GM15510 (cell line): ENCODE results near the gene ADRA2C.

Experiments
- POLR2A ChIP-seq: IDR thresholded peaks from 3 replicates; pipeline ENCODE4 v1.6.1; 2011; ENCODE audit warnings: borderline replicate concordance; ENCODE audit not compliant: insufficient read length; ENCODE audit errors: extremely low read depth

Gene ADRA2C

DNA sequence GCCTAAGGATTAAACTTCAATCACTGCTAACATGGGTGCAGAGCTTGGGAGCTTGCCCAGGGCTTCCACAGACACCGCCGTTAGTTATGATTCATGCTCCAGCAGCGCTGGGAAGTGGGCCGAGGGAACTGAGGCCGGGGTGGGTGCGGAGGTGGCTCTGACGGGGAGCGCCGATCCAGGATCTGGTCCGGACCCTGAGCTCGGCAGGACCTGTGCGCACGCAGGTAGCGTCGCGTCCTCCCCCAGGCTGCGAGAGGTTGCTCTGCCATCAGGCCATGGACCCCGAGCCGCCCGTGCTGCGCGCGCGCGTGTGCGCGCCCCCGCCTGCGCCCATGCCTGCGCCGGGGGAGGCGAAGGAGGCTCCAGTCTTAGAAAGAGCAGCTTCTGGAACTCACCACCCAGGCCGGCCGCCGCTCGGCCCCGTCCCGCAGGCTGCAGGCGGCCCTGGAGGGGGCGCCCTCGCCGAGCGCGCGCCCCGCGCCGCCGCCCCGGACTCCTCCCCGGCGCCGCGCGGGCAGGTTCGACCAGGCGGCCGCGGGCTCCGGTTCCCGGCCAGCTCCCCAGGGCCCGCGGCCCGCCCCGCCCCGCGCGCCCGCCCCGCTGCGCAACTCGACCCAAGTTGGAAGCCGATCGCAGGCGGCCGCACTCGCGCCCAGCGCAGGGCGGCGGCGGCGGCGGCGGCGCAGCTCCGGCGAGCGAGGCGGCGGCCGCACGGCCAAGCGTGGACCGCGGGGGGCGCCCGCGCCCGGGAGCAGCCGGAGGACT, 732 bp upstream of the ADRA2C start:
- no peak for TF ChIP-seq POLR2A

DNA sequence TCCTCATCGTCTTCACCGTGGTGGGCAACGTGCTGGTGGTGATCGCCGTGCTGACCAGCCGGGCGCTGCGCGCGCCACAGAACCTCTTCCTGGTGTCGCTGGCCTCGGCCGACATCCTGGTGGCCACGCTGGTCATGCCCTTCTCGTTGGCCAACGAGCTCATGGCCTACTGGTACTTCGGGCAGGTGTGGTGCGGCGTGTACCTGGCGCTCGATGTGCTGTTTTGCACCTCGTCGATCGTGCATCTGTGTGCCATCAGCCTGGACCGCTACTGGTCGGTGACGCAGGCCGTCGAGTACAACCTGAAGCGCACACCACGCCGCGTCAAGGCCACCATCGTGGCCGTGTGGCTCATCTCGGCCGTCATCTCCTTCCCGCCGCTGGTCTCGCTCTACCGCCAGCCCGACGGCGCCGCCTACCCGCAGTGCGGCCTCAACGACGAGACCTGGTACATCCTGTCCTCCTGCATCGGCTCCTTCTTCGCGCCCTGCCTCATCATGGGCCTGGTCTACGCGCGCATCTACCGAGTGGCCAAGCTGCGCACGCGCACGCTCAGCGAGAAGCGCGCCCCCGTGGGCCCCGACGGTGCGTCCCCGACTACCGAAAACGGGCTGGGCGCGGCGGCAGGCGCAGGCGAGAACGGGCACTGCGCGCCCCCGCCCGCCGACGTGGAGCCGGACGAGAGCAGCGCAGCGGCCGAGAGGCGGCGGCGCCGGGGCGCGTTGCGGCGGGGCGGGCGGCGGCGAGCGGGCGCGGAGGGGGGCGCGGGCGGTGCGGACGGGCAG, 792 bp downstream of the ADRA2C start:
- TF ChIP-seq POLR2A = no peak

DNA sequence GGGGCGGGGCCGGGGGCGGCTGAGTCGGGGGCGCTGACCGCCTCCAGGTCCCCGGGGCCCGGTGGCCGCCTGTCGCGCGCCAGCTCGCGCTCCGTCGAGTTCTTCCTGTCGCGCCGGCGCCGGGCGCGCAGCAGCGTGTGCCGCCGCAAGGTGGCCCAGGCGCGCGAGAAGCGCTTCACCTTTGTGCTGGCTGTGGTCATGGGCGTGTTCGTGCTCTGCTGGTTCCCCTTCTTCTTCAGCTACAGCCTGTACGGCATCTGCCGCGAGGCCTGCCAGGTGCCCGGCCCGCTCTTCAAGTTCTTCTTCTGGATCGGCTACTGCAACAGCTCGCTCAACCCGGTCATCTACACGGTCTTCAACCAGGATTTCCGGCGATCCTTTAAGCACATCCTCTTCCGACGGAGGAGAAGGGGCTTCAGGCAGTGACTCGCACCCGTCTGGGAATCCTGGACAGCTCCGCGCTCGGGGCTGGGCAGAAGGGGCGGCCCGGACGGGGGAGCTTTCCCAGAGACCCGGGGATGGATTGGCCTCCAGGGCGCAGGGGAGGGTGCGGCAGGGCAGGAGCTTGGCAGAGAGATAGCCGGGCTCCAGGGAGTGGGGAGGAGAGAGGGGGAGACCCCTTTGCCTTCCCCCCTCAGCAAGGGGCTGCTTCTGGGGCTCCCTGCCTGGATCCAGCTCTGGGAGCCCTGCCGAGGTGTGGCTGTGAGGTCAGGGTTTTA, 1.5 kb downstream of the ADRA2C start:
- TF ChIP-seq POLR2A = no peak

DNA sequence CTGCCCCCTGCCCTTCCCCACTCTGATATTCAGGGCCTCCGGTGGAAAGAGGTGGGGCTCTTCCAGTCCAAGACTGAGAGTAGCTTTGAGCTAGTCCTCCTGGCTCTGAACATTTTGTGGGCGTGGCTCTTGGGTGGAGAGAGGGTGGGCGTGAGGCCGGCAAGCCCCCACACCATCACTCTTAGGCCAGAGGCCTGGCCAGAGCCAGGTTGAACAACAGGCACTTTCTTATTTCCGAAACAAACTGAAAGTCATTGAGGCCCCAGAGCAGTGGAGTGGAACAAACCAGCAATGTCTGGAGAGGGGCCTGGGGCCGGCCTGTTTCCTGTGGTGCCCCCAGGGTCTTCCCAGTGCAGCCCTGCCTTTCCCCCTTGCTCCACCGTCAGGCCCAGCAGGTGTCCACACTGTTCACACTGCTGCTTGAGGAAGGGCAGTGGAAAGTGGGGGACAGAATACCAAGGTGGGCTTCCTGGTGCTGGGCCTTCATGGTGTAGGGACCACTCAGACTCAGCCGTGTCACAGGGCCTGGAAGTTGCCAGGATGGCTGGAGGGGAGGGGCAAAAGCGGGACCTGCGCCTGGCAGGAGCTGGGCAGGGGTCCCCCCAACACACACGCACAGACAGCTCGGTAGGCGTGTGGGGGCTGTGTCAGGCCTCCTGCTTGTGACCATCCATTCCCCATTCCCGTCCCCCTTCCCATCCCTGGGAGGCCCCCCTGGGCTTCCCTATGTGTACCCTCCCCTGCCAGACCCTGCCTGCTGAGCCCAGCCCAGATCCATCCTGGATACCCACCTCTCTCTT, 2.9 kb downstream of the ADRA2C start:
- TF ChIP-seq POLR2A = no peak

DNA sequence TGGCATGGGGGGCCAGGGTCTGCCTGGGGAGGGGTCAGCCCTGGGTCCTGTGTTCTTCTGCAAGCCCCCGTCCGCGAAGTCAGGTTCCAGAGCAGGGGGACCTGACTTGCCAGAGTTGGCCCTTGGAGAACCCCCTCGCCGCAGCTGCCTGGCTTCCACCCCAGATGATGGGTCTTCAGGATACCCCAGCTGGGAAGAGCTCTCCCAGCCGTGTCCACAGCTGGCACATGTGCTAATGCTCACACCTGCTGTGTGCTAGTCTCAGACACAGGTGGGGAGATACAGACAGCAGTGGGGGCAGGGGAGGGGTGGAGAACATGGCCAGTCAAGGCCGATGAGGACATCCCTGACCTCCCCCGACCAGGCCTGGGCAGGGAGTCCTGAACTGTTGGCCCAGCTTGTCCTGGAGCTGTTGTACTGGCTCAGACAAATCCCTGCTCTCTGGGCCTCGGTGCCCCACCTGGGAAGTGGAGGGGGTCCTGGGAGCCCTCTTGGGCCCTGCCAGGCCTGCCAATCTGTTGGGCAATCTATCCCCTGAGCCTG, 3.5 kb downstream of the ADRA2C start:
- TF ChIP-seq POLR2A = no peak

DNA sequence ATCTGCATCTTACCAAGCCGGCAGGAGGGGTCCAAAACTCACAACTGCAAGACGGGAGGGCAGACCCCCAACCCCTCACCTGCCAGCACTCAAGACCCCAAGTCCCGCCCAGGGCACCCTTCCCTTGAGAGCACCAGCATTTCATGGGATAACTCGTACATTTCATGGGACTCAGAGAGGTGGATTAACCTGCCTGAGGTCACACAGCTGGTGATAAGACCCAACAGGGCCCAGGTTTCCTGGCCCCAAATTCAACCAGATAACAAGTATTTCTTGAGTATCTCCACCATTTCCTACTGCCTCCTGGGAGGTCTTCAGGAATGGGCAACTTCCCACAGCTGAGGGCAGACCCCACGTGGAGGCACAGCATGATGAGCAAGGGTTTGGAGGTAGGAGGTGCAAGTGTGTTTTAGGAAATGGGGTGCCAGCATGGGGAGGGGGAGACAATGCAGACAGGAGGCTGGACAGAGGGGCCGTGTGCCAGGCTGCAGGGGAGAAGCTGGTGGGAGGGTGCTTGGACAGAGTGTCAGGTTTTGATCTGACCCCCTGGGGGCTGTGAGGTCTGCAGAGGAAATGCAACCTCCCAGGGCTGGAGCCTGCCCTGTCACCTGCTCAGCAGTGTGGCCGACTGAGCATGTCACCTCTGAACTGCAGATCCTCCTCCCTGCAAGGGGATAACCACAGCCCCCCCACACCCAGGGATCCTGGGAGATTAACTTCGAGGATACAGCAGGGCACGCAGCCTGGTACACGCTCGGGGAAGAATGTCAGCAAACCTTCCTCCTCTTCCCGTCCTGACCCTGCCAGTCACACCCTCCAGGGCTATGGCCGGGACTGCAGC, 4.4 kb downstream of the ADRA2C start:
- TF ChIP-seq POLR2A = no peak

DNA sequence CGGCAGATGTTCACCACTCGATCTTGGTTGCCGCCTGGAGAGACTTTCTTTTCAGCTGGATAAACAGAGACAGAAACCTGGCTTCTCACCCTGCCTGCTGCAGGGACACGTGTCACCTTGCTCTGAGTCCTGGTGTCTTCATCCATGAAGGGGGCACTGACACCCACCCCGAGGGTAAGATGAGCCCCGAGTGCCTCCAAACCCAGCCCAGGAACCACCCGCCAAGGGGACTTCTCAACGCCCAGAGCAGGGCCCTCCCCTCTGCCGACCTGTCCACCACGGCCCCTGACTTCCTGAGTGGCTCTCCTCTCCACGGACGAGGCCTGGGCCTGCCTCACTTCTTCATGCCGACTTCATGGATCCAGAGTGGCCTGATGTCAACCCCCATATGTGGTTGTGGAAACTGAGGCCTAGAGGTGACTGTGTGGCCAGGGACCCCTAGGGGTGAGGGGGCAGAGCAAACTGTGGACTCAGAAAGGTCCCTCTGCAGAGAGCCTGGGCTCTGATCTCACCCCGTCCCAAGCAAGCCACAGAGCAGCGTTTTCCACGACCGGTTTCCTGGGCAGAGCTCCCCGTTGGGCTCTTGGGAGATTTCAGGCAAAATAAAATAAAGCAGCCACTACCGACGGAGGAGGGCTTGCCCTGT, 5.1 kb downstream of the ADRA2C start:
- no peak for TF ChIP-seq POLR2A

DNA sequence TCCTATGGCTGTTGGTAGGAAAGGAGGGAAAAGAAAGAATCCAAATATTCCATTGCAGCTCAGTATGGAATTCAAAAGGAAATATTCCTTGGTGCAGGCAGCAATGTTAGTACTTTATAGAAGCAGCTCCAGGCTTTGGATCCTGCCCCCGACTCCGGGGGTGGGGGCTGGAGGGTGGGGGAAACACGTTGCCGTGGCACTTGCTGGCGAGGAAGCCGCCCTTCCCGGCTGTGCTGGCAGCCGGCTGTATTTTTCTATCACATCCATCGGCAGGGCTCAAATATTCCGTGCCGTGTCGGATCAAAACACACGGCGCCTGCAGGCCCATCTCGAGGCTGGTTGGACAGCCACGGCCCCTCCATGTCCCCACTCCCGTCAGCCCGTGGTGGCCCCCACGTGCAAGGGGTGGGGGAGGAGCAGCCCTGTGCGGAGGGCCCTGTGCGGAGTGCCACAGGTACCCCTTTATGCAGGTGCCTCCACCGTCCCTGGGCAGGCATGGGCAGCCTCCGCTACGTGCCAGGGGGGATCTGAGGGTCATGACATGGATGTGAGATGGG, 5.8 kb downstream of the ADRA2C start:
- TF ChIP-seq POLR2A = no peak

DNA sequence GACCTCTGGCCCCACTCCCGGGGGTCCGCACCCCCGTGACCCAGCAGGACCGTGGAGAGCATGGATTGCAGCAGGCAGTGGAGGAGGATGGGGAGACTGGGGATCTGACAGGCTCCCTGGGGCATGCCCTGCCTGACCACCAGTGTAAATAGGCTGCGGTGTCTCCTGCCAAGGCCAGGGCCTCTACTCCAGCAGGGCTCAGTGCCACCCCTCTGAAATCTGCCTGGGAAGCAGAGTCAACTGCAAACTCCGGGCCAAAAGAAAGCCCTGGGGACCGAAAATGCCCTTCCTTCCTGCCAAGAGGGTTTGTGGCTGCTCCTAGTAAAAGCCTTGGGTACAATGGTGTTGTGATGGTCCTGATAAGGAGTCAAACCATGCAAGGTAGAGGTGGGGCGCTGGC, 6.4 kb downstream of the ADRA2C start:
- no peak for TF ChIP-seq POLR2A

DNA sequence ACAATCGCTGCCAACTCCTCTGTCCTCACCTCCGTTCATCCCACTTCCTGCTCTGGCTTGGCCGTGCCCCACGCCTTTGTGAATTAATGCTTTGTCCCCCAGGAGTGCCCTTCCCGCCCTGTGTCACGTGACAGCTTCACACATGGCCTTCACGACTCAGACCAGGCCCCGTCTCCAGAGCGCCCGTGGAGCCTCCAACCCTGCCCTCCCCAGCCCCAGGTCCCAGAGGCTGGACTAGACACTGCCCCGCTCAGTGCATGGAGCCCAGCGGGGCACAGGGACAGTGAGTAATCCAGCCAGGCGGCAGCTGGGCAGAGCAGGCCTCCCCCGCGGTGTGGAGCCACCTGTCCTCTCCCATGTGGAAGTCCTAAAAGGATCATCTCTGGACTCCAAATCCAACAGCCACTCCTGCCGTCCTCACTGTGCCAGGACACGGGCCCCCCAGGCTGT, 7.4 kb downstream of the ADRA2C start:
- TF ChIP-seq POLR2A = no peak

DNA sequence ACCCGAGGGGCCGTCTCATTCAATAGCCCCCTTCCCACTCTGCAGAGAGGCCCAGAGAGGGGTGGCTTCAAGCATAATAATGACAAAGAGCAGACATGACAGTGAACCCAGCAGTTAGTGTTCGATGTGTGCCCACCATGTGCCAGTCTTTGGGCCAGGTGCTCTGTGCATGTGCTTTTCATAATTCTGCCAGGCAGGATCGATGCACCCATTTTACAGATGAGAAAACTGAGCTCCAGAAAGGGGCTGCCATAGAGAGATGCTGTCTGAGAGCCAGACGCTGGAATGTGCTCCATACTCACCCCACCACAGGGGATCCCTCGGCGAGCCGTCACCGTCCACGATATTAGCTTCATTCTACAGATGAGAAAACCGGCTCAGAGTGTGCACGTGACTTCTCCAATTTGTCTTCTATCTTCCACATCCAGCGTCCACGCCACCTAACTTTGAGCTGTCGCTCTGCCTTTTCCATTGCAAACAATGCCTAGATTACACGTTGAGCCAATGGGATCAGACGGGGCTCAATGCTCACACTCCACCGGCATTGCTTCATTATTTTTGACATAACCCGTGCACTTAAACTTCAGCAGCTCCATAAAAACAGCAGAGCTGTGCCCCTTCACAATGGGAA, 8.2 kb downstream of the ADRA2C start:
- TF ChIP-seq POLR2A = no peak

DNA sequence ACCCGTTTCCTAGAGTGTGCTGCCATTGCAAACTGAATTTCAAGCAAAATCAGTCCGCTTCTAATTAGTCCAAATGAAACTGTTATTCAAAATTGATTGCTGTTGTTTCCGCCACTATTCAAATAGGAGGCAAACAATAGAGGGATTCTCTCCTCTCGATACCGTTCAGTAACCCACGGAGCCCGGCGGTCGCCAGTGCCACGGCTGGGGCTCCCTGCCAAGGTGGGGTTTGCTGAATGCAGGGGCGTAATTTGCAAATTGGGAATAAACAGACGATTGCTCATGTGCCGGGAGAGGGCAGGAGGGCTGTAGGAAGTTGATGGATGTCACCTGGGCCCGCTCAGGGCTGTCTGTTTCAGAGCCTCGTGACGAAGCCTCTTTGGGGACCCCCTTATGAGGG, 8.8 kb downstream of the ADRA2C start:
- no peak for TF ChIP-seq POLR2A
